ENCODE data around the gene RREB1.

GRCh38 chr6:7060769-7061516 lies 46.8 kb upstream of the RREB1 start:
- TF ChIP-seq CTCF (IDR thresholded peaks at IDR 0.05) (no peak), POLR2A (IDR thresholded peaks at IDR 0.05) (no peak), EP300 (IDR thresholded peaks at IDR 0.05) (no peak)
